ENCODE measurements around the gene VN1R5.

VN1R5 gene

GRCh38 chr1:247303216-247303615 lies 47.3 kb downstream of the VN1R5 start:
- no peak for DNase-seq

DNA sequence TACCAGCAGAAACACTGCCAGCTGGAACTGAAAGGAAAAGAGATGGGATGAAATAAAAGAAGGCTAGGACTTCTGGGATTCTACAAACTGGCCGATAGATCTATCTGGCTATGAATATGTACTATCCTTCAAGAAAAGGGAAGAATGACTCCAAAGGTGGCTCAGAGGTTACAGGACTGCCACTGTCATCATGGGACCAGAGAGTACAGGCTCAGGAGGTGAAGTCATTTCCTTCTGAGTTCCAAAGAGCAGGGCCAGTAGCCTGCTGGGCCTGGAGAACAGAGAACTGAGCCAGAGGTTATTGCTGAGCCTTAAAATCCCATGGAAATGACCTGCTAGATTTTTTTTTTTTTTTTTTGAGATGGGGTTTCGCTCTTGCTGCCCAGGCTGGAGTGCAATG lies 48.2 kb downstream of the VN1R5 start:
- no peak for DNase-seq

Measured in NCI-H226 (cell line).